ENCODE measurements around the gene PTGFRN. TPM values are rescaled to one million over a fixed set of nuclear protein-coding genes. Genes with fewer than 3 reads are reported as not detected.

Gene PTGFRN
- total and polyA plus RNA-seq, 2 experiments from 2014 or later, result 17.4 to 32.7 TPM

DNA sequence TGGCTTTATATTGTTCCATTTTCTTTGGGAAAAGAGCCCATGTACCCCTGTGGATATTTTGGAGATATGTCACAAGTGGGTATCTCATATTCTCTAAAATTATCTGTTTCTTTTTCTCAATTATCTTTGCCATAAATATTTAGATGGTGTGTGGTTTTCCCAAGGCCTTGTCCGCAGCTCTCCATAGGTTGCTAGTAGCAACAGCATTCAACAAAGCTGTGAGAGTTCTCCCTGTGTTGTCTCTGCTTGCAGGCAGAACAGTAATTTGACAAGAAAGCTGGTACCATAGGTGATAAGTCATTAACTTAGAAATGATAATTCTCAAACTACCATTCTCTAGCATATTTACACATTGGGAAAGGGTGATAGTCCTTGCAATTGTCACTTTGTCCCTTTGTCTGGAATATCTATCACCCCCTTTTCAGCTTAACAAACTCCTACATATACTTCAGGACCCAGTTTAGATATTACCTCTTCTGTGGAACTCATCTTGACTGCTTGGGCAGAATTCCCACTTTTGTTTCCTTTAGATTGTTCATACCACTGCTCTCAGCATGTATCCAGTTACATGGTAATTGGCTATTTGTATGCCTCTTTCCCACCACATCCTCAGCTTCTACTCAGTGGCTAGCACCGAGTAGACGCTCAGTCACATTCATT, 100.7 kb downstream of the PTGFRN start:
- no peak overlapping the region for H3K27ac Mint-ChIP-seq
- TF ChIP-seq STAT1 (IDR thresholded peaks at IDR 0.05; ENCODE audit: unreplicated experiment) (no peak), CTCF (conservative IDR thresholded peaks at IDR 0.05; ENCODE audit: low read depth in 2 of 2) (no peak), ZNF462 (CRISPR knock-in tag; IDR thresholded peaks at IDR 0.05) (no peak), JUNB (IDR thresholded peaks at IDR 0.05; ENCODE audit: unreplicated experiment) (no peak), EZH2 (IDR thresholded peaks at IDR 0.05; ENCODE audit: low read depth, unreplicated experiment) (no peak), ZNF114 (CRISPR knock-in tag; IDR thresholded peaks at IDR 0.05) (no peak), POLR2AphosphoS5 (IDR thresholded peaks at IDR 0.05; ENCODE audit: low read depth) (no peak), CREB1 (CRISPR knock-in tag; IDR thresholded peaks at IDR 0.05; ENCODE audit: low read depth) (no peak), NANOG (IDR thresholded peaks at IDR 0.05; ENCODE audit: borderline replicate concordance) (no peak), EZH2phosphoT487 (IDR thresholded peaks at IDR 0.05; ENCODE audit: unreplicated experiment) (no peak), ZNF331 (CRISPR knock-in tag; IDR thresholded peaks at IDR 0.05; ENCODE audit: low read depth) (no peak)
- TF ChIP-seq, protein P1, sequence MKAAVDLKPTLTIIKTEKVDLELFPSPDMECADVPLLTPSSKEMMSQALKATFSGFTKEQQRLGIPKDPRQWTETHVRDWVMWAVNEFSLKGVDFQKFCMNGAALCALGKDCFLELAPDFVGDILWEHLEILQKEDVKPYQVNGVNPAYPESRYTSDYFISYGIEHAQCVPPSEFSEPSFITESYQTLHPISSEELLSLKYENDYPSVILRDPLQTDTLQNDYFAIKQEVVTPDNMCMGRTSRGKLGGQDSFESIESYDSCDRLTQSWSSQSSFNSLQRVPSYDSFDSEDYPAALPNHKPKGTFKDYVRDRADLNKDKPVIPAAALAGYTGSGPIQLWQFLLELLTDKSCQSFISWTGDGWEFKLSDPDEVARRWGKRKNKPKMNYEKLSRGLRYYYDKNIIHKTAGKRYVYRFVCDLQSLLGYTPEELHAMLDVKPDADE (IDR thresholded peaks at IDR 0.05), result no peak
- TF ChIP-seq, protein P2, sequence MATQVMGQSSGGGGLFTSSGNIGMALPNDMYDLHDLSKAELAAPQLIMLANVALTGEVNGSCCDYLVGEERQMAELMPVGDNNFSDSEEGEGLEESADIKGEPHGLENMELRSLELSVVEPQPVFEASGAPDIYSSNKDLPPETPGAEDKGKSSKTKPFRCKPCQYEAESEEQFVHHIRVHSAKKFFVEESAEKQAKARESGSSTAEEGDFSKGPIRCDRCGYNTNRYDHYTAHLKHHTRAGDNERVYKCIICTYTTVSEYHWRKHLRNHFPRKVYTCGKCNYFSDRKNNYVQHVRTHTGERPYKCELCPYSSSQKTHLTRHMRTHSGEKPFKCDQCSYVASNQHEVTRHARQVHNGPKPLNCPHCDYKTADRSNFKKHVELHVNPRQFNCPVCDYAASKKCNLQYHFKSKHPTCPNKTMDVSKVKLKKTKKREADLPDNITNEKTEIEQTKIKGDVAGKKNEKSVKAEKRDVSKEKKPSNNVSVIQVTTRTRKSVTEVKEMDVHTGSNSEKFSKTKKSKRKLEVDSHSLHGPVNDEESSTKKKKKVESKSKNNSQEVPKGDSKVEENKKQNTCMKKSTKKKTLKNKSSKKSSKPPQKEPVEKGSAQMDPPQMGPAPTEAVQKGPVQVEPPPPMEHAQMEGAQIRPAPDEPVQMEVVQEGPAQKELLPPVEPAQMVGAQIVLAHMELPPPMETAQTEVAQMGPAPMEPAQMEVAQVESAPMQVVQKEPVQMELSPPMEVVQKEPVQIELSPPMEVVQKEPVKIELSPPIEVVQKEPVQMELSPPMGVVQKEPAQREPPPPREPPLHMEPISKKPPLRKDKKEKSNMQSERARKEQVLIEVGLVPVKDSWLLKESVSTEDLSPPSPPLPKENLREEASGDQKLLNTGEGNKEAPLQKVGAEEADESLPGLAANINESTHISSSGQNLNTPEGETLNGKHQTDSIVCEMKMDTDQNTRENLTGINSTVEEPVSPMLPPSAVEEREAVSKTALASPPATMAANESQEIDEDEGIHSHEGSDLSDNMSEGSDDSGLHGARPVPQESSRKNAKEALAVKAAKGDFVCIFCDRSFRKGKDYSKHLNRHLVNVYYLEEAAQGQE (IDR thresholded peaks at IDR 0.05; ENCODE audit: unreplicated experiment), result no peak
- Histone ChIP-seq H3K27ac (ENCODE audit: low read depth) (no peak overlapping the region), H3K4me2 (no peak overlapping the region), H3K27me3 (ENCODE audit: insufficient read depth) (no peaks in the 10 kb centered on the region), H3K36me3 (ENCODE audit: insufficient read depth) (no peaks in the 10 kb centered on the region), H3K9me2 (ENCODE audit: insufficient read depth) (peaks cover 4% of the 10 kb centered on the region; the same call in 1 of the 2 replicates), H4K20me1 (replicated peaks; ENCODE audit: insufficient read depth) (no peaks in the 10 kb centered on the region), H3K79me2 (replicated peaks; ENCODE audit: insufficient read depth) (no peaks in the 10 kb centered on the region), H3F3A (replicated peaks; ENCODE audit: low read depth) (no peaks in the 10 kb centered on the region), H3K4me3 (no peak overlapping the region), H3K4me1 (ENCODE audit: insufficient read depth) (peaks cover 2% of the 10 kb centered on the region; the same call in 1 of the 2 replicates), H2AFZ (no peak overlapping the region)
- ATAC-seq, result no peak
- no peaks in the 10 kb centered on the region for H3K9me3 Mint-ChIP-seq
- H3K4me1 Mint-ChIP-seq, result peaks cover 30% of the 10 kb centered on the region
- DNase-seq (ENCODE audit: low spot score), result no peak
- no peak overlapping the region for H3K4me3 Mint-ChIP-seq
- no peaks in the 10 kb centered on the region for H3K27me3 Mint-ChIP-seq (ENCODE audit: insufficient read depth, low read depth, poor library complexity)
- H3K36me3 Mint-ChIP-seq (ENCODE audit: low read depth), result no peaks in the 10 kb centered on the region
